ENCODE measurements around the gene GNG2.

DNA sequence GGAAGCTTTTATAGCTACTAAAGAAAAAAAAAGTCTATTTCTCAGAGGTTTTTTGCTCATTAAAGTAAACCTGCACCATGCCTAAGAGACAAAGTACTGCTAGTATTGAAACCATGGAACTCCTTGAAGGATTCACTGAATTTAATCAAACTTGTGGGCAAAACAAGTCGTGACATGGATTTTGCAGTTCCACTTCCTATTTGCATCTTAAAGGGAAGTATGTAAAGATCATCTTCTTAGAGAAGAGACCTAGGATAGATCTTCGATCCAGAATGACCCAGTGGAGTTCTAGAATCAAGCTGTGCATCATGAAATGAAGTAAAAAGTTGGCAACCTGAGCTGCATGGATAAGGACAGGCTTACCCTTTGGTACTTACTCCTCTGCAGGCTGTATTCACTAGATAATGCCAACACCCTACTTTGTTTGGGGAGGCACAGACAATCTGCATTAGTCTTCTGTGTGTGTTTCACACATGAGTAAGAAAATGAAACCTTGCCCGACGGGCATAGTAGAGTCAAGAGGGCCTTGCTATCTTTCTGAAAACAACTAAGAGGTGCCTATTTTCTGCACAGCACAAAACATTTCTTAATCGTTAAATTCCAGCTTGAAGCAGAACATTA is 1.9 kb downstream of the GNG2 start:
- TF ChIP-seq, protein P1, sequence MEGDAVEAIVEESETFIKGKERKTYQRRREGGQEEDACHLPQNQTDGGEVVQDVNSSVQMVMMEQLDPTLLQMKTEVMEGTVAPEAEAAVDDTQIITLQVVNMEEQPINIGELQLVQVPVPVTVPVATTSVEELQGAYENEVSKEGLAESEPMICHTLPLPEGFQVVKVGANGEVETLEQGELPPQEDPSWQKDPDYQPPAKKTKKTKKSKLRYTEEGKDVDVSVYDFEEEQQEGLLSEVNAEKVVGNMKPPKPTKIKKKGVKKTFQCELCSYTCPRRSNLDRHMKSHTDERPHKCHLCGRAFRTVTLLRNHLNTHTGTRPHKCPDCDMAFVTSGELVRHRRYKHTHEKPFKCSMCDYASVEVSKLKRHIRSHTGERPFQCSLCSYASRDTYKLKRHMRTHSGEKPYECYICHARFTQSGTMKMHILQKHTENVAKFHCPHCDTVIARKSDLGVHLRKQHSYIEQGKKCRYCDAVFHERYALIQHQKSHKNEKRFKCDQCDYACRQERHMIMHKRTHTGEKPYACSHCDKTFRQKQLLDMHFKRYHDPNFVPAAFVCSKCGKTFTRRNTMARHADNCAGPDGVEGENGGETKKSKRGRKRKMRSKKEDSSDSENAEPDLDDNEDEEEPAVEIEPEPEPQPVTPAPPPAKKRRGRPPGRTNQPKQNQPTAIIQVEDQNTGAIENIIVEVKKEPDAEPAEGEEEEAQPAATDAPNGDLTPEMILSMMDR (conservative IDR thresholded peaks at IDR 0.05; ENCODE audit: low read depth in 2 of 2): no peak
- TF ChIP-seq EZH2 (IDR thresholded peaks at IDR 0.05; ENCODE audit: low read depth, unreplicated experiment) (no peak), REST (IDR thresholded peaks at IDR 0.05; ENCODE audit: unreplicated experiment) (no peak), CREB1 (CRISPR knock-in tag; IDR thresholded peaks at IDR 0.05; ENCODE audit: low read depth) (no peak), POLR2AphosphoS5 (IDR thresholded peaks at IDR 0.05; ENCODE audit: low read depth) (no peak), EZH2phosphoT487 (IDR thresholded peaks at IDR 0.05; ENCODE audit: unreplicated experiment) (no peak), ZNF331 (CRISPR knock-in tag; IDR thresholded peaks at IDR 0.05; ENCODE audit: low read depth) (no peak), ETS1 (IDR thresholded peaks at IDR 0.05) (no peak), JUNB (IDR thresholded peaks at IDR 0.05; ENCODE audit: unreplicated experiment) (no peak), NANOG (IDR thresholded peaks at IDR 0.05; ENCODE audit: borderline replicate concordance) (no peak), STAT1 (IDR thresholded peaks at IDR 0.05; ENCODE audit: unreplicated experiment) (no peak)
- TF ChIP-seq, protein P2, sequence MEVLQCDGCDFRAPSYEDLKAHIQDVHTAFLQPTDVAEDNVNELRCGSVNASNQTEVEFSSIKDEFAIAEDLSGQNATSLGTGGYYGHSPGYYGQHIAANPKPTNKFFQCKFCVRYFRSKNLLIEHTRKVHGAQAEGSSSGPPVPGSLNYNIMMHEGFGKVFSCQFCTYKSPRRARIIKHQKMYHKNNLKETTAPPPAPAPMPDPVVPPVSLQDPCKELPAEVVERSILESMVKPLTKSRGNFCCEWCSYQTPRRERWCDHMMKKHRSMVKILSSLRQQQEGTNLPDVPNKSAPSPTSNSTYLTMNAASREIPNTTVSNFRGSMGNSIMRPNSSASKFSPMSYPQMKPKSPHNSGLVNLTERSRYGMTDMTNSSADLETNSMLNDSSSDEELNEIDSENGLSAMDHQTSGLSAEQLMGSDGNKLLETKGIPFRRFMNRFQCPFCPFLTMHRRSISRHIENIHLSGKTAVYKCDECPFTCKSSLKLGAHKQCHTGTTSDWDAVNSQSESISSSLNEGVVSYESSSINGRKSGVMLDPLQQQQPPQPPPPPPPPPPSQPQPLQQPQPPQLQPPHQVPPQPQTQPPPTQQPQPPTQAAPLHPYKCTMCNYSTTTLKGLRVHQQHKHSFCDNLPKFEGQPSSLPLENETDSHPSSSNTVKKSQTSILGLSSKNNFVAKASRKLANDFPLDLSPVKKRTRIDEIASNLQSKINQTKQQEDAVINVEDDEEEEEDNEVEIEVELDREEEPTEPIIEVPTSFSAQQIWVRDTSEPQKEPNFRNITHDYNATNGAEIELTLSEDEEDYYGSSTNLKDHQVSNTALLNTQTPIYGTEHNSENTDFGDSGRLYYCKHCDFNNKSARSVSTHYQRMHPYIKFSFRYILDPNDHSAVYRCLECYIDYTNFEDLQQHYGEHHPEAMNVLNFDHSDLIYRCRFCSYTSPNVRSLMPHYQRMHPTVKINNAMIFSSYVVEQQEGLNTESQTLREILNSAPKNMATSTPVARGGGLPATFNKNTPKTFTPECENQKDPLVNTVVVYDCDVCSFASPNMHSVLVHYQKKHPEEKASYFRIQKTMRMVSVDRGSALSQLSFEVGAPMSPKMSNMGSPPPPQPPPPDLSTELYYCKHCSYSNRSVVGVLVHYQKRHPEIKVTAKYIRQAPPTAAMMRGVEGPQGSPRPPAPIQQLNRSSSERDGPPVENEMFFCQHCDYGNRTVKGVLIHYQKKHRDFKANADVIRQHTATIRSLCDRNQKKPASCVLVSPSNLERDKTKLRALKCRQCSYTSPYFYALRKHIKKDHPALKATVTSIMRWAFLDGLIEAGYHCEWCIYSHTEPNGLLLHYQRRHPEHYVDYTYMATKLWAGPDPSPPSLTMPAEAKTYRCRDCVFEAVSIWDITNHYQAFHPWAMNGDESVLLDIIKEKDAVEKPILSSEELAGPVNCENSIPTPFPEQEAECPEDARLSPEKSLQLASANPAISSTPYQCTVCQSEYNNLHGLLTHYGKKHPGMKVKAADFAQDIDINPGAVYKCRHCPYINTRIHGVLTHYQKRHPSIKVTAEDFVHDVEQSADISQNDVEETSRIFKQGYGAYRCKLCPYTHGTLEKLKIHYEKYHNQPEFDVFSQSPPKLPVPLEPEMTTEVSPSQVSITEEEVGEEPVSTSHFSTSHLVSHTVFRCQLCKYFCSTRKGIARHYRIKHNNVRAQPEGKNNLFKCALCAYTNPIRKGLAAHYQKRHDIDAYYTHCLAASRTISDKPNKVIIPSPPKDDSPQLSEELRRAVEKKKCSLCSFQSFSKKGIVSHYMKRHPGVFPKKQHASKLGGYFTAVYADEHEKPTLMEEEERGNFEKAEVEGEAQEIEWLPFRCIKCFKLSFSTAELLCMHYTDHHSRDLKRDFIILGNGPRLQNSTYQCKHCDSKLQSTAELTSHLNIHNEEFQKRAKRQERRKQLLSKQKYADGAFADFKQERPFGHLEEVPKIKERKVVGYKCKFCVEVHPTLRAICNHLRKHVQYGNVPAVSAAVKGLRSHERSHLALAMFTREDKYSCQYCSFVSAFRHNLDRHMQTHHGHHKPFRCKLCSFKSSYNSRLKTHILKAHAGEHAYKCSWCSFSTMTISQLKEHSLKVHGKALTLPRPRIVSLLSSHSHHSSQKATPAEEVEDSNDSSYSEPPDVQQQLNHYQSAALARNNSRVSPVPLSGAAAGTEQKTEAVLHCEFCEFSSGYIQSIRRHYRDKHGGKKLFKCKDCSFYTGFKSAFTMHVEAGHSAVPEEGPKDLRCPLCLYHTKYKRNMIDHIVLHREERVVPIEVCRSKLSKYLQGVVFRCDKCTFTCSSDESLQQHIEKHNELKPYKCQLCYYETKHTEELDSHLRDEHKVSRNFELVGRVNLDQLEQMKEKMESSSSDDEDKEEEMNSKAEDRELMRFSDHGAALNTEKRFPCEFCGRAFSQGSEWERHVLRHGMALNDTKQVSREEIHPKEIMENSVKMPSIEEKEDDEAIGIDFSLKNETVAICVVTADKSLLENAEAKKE (CRISPR knock-in tag; IDR thresholded peaks at IDR 0.05): no peak
